GM06990 (cell line): ENCODE measurements around the gene PPIP5K2.
A peak's percentile ranks its signal among the peaks of the same experiment; 100 is the strongest.

Experiments
- DNase-seq: peaks from one replicate; pipeline ENCODE4 v3.0.0-alpha.2; 2011; ENCODE audit not compliant: insufficient read length; ENCODE audit errors: extremely low read depth
- H3K27me3 ChIP-seq: replicated peaks from 2 replicates; pipeline ENCODE4 v1.6.0; 2011; ENCODE audit warnings: low read length; ENCODE audit not compliant: control insufficient read depth, insufficient read depth
- H3K36me3 ChIP-seq: 2 replicates; pipeline ENCODE4 v1.5.1; 2011; ENCODE audit warnings: low read length; ENCODE audit not compliant: control insufficient read depth, insufficient read depth
- H3K4me3 ChIP-seq: replicated peaks from 2 replicates; pipeline ENCODE4 v1.5.1; 2011; ENCODE audit warnings: low read depth, mild to moderate bottlenecking, control low read depth, low read length
- TF ChIP-seq, protein P1 (sequence below): IDR thresholded peaks from 2 replicates; pipeline ENCODE4 v1.5.1; 2011; ENCODE audit warnings: low read length, control low read depth, mild to moderate bottlenecking, inconsistent platforms; ENCODE audit not compliant: insufficient read depth, poor library complexity, severe bottlenecking

Gene PPIP5K2

DNA sequence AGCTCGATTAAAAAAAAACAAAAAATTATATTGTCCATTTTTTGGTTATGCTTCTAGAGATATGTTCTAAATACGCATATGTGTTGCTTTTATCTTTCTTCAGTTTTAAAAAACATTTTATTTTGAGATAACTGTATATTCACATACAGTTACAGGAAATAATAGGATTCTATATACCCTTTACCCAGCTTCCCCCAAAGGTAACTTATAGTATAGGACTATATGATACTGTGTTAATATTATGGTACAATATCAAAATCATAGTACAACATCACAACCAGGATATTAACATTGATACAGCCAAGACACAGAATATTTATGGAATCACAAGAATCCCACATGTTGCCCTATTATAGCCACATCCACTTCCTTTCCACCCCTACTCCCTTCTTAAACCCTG, 129.0 kb downstream of the PPIP5K2 start:
- Histone ChIP-seq H3K36me3 (no peaks in the 10 kb centered on the region), H3K27me3 (no peaks in the 10 kb centered on the region)
- TF ChIP-seq, protein P1, sequence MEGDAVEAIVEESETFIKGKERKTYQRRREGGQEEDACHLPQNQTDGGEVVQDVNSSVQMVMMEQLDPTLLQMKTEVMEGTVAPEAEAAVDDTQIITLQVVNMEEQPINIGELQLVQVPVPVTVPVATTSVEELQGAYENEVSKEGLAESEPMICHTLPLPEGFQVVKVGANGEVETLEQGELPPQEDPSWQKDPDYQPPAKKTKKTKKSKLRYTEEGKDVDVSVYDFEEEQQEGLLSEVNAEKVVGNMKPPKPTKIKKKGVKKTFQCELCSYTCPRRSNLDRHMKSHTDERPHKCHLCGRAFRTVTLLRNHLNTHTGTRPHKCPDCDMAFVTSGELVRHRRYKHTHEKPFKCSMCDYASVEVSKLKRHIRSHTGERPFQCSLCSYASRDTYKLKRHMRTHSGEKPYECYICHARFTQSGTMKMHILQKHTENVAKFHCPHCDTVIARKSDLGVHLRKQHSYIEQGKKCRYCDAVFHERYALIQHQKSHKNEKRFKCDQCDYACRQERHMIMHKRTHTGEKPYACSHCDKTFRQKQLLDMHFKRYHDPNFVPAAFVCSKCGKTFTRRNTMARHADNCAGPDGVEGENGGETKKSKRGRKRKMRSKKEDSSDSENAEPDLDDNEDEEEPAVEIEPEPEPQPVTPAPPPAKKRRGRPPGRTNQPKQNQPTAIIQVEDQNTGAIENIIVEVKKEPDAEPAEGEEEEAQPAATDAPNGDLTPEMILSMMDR: no peak

DNA sequence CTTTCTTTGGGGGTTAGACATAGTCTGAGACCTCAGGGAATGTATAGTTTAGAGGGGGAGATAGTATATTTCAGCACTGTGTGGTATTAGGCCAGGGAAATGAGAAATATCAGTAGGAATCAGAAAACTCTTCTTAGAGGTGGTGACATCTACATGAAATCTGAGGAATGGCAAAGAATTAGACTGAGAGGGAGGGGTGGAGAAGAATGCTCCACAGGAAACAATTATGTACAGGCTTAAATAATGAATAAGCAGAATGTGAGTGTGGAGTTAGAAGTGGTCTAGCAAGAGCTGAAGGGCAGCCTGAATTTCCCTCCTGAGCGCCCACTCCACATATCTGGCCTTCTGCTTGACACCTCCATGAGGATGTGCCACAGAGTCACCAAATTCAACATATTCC, 134.8 kb downstream of the PPIP5K2 start:
- TF ChIP-seq, protein P1: no peak
- no peaks in the 10 kb centered on the region for H3K36me3 ChIP-seq
- H3K27me3 ChIP-seq: no peaks in the 10 kb centered on the region
- DNase-seq: no peak
- H3K4me3 ChIP-seq: no peak overlapping the region

More for the DNA sequence above, 129.0 kb downstream of the PPIP5K2 start:
- no peak overlapping the region for H3K4me3 ChIP-seq
- no peak for DNase-seq

DNA sequence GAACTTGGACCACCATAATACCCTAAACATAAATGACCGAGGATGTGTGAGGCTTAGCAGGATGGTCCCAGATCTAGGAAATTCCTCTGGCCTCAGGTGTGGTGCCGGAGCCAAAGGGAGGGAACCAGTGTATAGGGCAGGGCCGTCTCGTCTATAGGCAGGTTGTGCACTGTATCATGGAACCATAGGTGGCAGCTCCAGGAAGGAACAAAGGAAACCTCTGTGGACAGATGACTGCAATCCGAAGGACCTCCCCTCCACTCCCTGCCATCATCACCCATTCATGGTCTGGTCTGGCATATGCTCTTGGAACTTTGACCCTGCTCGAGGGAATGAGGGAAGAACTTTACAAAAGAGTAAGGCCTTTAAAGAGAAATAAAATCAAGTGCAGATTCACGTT, 135.6 kb downstream of the PPIP5K2 start:
- H3K27me3 ChIP-seq: no peaks in the 10 kb centered on the region
- no peak overlapping the region for H3K4me3 ChIP-seq
- DNase-seq: no peak
- H3K36me3 ChIP-seq: no peaks in the 10 kb centered on the region
- TF ChIP-seq, protein P1: no peak

DNA sequence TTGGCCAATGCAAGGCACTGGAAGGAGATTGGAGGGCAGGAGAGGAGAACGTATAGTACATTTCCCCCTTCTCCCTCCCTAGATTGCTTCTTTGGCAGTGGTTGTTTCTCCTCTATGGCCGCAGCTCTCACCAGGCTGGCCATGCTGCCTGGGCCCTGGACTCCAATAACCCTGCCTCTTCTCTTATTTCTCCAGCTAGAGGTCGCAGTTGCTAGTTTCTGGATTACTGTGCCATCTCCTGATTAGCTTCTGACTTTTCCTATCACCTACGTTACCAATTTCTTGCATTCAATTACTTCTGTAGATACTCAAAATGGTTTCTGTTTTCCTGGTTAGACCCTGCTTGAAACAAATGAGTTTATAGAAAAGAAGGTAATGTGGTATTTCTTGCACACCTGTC, 136.1 kb downstream of the PPIP5K2 start:
- DNase-seq: no peak
- Histone ChIP-seq H3K27me3 (no peaks in the 10 kb centered on the region), H3K36me3 (no peaks in the 10 kb centered on the region), H3K4me3 (no peak overlapping the region)
- TF ChIP-seq, protein P1: peak; percentile 42

GRCh38 chr5:103258368-103258956, 138.4 kb downstream of the PPIP5K2 start, which contains the start of gene MACIR:
MACIR (plus strand) TSS chr5:103258763; CDS start chr5:103275920, 17,157 bp downstream.
- TF ChIP-seq, protein P1: no peak
- Histone ChIP-seq H3K36me3 (no peaks in the 10 kb centered on the region), H3K27me3 (no peaks in the 10 kb centered on the region), H3K4me3 (peak within 1 kb of the TSS; percentile 90)
- peak; percentile 97 for DNase-seq
